ENCODE results near the gene ALDH6A1. TPM values are rescaled to one million over a fixed set of nuclear protein-coding genes. Genes with fewer than 3 reads are reported as not detected.

The ALDH6A1 gene
- total and polyA plus RNA-seq, 2 of the 13 experiments (the other 11 are each of a cell fraction or from before 2014, with no cell fraction given), result 26.9 to 49.9 TPM

- TF ChIP-seq, protein P1, sequence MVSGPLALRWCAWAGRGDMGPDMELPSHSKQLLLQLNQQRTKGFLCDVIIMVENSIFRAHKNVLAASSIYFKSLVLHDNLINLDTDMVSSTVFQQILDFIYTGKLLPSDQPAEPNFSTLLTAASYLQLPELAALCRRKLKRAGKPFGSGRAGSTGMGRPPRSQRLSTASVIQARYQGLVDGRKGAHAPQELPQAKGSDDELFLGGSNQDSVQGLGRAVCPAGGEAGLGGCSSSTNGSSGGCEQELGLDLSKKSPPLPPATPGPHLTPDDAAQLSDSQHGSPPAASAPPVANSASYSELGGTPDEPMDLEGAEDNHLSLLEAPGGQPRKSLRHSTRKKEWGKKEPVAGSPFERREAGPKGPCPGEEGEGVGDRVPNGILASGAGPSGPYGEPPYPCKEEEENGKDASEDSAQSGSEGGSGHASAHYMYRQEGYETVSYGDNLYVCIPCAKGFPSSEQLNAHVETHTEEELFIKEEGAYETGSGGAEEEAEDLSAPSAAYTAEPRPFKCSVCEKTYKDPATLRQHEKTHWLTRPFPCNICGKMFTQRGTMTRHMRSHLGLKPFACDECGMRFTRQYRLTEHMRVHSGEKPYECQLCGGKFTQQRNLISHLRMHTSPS (CRISPR knock-in tag; IDR thresholded peaks at IDR 0.05; ENCODE audit: low read depth), result peak; percentile 48; the same call in 1 of the 2 replicates
- TF ChIP-seq NFE2L2 (IDR thresholded peaks at IDR 0.05; ENCODE audit: low read length), result no peak
- TF ChIP-seq MIER3 (CRISPR knock-in tag; IDR thresholded peaks at IDR 0.05; ENCODE audit: borderline replicate concordance), result no peak
- TF ChIP-seq XRCC5 (optimal IDR thresholded peaks at IDR 0.05; ENCODE audit: low read length), result no peak
- TF ChIP-seq HNRNPH1 (optimal IDR thresholded peaks at IDR 0.05; ENCODE audit: low read depth, low read length), result no peak
- no peak for TF ChIP-seq ZNF674 (CRISPR knock-in tag; IDR thresholded peaks at IDR 0.05; ENCODE audit: low read depth)
- TF ChIP-seq PREB (CRISPR knock-in tag; IDR thresholded peaks at IDR 0.05), result no peak
- TF ChIP-seq, protein P2, sequence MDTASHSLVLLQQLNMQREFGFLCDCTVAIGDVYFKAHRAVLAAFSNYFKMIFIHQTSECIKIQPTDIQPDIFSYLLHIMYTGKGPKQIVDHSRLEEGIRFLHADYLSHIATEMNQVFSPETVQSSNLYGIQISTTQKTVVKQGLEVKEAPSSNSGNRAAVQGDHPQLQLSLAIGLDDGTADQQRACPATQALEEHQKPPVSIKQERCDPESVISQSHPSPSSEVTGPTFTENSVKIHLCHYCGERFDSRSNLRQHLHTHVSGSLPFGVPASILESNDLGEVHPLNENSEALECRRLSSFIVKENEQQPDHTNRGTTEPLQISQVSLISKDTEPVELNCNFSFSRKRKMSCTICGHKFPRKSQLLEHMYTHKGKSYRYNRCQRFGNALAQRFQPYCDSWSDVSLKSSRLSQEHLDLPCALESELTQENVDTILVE (CRISPR knock-in tag; IDR thresholded peaks at IDR 0.05), result 0 out of 2 replicates have a peak, but pooled peaks have one; percentile 37
- peak; percentile 93 for TF ChIP-seq AGO2 (optimal IDR thresholded peaks at IDR 0.05; ENCODE audit: low read depth, low read length)
- no peak for TF ChIP-seq SNAPC2 (CRISPR knock-in tag; IDR thresholded peaks at IDR 0.05)
- no peak for TF ChIP-seq GLMP (CRISPR knock-in tag; IDR thresholded peaks at IDR 0.05; ENCODE audit: borderline replicate concordance)
- 0 out of 2 replicates have a peak, but pooled peaks have one; percentile 37 for TF ChIP-seq ZNF350 (CRISPR knock-in tag; IDR thresholded peaks at IDR 0.05; ENCODE audit: borderline replicate concordance, low read depth)
- TF ChIP-seq, protein P3, sequence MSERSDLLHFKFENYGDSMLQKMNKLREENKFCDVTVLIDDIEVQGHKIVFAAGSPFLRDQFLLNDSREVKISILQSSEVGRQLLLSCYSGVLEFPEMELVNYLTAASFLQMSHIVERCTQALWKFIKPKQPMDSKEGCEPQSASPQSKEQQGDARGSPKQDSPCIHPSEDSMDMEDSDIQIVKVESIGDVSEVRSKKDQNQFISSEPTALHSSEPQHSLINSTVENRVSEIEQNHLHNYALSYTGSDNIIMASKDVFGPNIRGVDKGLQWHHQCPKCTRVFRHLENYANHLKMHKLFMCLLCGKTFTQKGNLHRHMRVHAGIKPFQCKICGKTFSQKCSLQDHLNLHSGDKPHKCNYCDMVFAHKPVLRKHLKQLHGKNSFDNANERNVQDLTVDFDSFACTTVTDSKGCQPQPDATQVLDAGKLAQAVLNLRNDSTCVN (CRISPR knock-in tag; IDR thresholded peaks at IDR 0.05; ENCODE audit: borderline replicate concordance), result peak; percentile 0; the same call in 1 of the 2 replicates
- no peak for TF ChIP-seq CBX5 (CRISPR knock-in tag; IDR thresholded peaks at IDR 0.05; ENCODE audit: borderline replicate concordance)
- peak; percentile 20; the same call in 1 of the 2 replicates for TF ChIP-seq FOXP4 (CRISPR knock-in tag; IDR thresholded peaks at IDR 0.05)
- TF ChIP-seq, protein P4, sequence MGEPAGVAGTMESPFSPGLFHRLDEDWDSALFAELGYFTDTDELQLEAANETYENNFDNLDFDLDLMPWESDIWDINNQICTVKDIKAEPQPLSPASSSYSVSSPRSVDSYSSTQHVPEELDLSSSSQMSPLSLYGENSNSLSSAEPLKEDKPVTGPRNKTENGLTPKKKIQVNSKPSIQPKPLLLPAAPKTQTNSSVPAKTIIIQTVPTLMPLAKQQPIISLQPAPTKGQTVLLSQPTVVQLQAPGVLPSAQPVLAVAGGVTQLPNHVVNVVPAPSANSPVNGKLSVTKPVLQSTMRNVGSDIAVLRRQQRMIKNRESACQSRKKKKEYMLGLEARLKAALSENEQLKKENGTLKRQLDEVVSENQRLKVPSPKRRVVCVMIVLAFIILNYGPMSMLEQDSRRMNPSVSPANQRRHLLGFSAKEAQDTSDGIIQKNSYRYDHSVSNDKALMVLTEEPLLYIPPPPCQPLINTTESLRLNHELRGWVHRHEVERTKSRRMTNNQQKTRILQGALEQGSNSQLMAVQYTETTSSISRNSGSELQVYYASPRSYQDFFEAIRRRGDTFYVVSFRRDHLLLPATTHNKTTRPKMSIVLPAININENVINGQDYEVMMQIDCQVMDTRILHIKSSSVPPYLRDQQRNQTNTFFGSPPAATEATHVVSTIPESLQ (CRISPR knock-in tag; conservative IDR thresholded peaks at IDR 0.05), result no peak
- peak; percentile 82 for TF ChIP-seq SKI (IDR thresholded peaks at IDR 0.05; ENCODE audit: partially characterized antibody)
Observed at GRCh38 chr14:74018586-74019407, 65.5 kb downstream of the ALDH6A1 start, which contains the start of the genes BBOF1 and ENTPD5 (continued).

Measured in HepG2 (cell line).